PC-9 (cell line): Measurements from ENCODE around the gene PYROXD2. TPM values are rescaled to one million over a fixed set of nuclear protein-coding genes. Genes with fewer than 3 reads are reported as not detected.

Experiments used
- BruUV-seq: library from RNA; stranded (reverse); fragments of 400-500 nt; replicated peaks from 2 replicates; lab custom pipeline; 2021; lab: Mats Ljungman, UMichigan
- CTCF ChIA-PET: fragments of 300-600 bp; sonication (Branson Sonifier 250); formaldehyde crosslinking; loops from one replicate; lab custom pipeline; 2022; ENCODE audit warnings: antibody characterized with exemption; lab: Charles Lee
- POLR2A ChIA-PET: fragments of 300-600 bp; sonication (Branson Sonifier 250); formaldehyde crosslinking; loops from one replicate; lab custom pipeline; 2022; ENCODE audit warnings: antibody characterized with exemption; ENCODE audit not compliant: unreplicated experiment; lab: Charles Lee
- DNase-seq, 2 experiments: peaks; one replicate each; pipeline versions ENCODE4 v3.0.0 to v3.0.0-alpha.2; 2015 to 2022; ENCODE audit warnings: mixed read lengths in 1 of 2
- H2AFZ ChIP-seq: fragments of 200-600 bp; sonication (generic); 2 replicates; pipeline ENCODE4 v1.8.1; 2017; ENCODE audit warnings: antibody characterized with exemption
- H3F3A ChIP-seq: fragments of 200-600 bp; sonication (generic); 2 replicates; pipeline ENCODE4 v1.8.1; 2017; ENCODE audit warnings: antibody characterized with exemption, mild to moderate bottlenecking, low read depth; ENCODE audit not compliant: insufficient read depth
- H3K27ac ChIP-seq: fragments of 200-600 bp; sonication (generic); 2 replicates; pipeline ENCODE4 v1.6.1; 2016; ENCODE audit warnings: mixed run types
- H3K27me3 ChIP-seq: fragments of 200-600 bp; sonication (generic); 2 replicates; pipeline ENCODE4 v1.6.1; 2016; ENCODE audit warnings: low read depth, mixed run types; ENCODE audit not compliant: insufficient read depth
- H3K36me3 ChIP-seq: fragments of 200-600 bp; sonication (generic); 2 replicates; pipeline ENCODE4 v1.6.1; 2016; ENCODE audit warnings: low read depth, mixed run types
- H3K4me1 ChIP-seq: fragments of 200-600 bp; sonication (generic); replicated peaks from 2 replicates; pipeline ENCODE4 v1.6.1; 2016; ENCODE audit warnings: mixed run types; ENCODE audit not compliant: insufficient read depth
- H3K4me2 ChIP-seq: fragments of 200-600 bp; sonication (generic); 2 replicates; pipeline ENCODE4 v1.6.1; 2017; ENCODE audit warnings: mixed run types
- H3K4me3 ChIP-seq: fragments of 200-600 bp; sonication (generic); 2 replicates; pipeline ENCODE4 v1.6.1; 2016; ENCODE audit warnings: mixed run types
- H3K79me2 ChIP-seq: fragments of 200-600 bp; sonication (generic); 2 replicates; pipeline ENCODE4 v1.6.1; 2017; ENCODE audit warnings: low read depth, mixed run types
- H3K9me2 ChIP-seq: fragments of 200-600 bp; sonication (generic); 2 replicates; pipeline ENCODE4 v1.8.1; 2017; ENCODE audit warnings: mild to moderate bottlenecking; ENCODE audit not compliant: insufficient read depth
- H3K9me3 ChIP-seq: fragments of 200-600 bp; sonication (generic); 2 replicates; pipeline ENCODE4 v1.8.1; 2016; ENCODE audit warnings: low read depth; ENCODE audit not compliant: insufficient read depth
- H4K20me1 ChIP-seq: fragments of 200-600 bp; sonication (generic); 2 replicates; pipeline ENCODE4 v1.8.1; 2017; ENCODE audit not compliant: insufficient read depth
- CTCF ChIP-seq: fragments of 200-600 bp; sonication (generic); conservative IDR thresholded peaks from 2 replicates; pipeline ENCODE4 v1.6.1; 2017; ENCODE audit warnings: mixed run types, antibody characterized with exemption, mild to moderate bottlenecking, moderate library complexity
- EZH2 ChIP-seq: fragments of 200-600 bp; sonication (generic); IDR thresholded peaks from 2 replicates; pipeline ENCODE4 v1.8.0; 2017; ENCODE audit warnings: antibody characterized with exemption, low read depth
- intact Hi-C: fragments of 100-400 bp; cut with micrococcal nuclease; formaldehyde crosslinking; loops from one replicate; pipeline ENCODE4 v1.10.0; 2022; ENCODE audit not compliant: unreplicated experiment
- total RNA-seq: library from RNA; stranded (reverse); gene quantifications from 2 replicates; pipeline ENCODE4 v1.2.3, GENCODE V29; 2021

The PYROXD2 gene
- total RNA-seq, 1 experiment from 2014 or later, result 28.0 TPM

DNA sequence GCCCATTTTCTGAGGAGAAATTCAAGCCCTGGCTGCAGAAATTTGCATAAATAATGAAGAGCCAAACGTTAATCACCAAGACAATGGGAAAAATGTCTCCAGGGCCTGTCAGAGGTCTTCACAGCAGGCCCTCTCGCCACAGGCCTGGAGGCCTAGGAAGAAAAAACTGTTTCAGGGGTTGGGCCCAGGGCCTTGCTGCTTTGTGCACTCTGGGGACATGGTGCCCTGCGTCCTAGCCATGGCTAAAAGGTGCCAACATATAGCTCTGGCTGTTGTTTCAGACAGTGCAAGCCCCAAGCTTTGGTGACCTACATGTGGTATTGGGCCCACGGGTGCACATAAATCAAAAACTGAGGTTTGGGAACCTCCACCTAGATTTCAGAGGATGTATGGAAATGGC, 23.7 kb upstream of the PYROXD2 start:
- H3K4me1 ChIP-seq, result peaks cover 8% of the 10 kb centered on the region
- H2AFZ ChIP-seq, result no peak overlapping the region
- TF ChIP-seq CTCF (no peak), EZH2 (no peak)
- no peak overlapping the region for H3K4me3 ChIP-seq
- intact Hi-C loops, result no loop called here
- no peaks in the 10 kb centered on the region for H3K9me2 ChIP-seq
- H3K27ac ChIP-seq, result no peak overlapping the region
- no TSS peak for BruUV-seq
- H3K36me3 ChIP-seq, result peaks cover 8% of the 10 kb centered on the region; the same call in 1 of the 2 replicates
- H3K9me3 ChIP-seq, result no peaks in the 10 kb centered on the region
- no peak for DNase-seq
- H3F3A ChIP-seq, result peaks cover 4% of the 10 kb centered on the region; the same call in 1 of the 2 replicates
- H3K79me2 ChIP-seq, result no peaks in the 10 kb centered on the region
- H4K20me1 ChIP-seq, result no peaks in the 10 kb centered on the region
- H3K27me3 ChIP-seq, result no peaks in the 10 kb centered on the region
- ChIA-PET CTCF (no interaction called here), POLR2A (no interaction called here)
- no peak overlapping the region for H3K4me2 ChIP-seq

DNA sequence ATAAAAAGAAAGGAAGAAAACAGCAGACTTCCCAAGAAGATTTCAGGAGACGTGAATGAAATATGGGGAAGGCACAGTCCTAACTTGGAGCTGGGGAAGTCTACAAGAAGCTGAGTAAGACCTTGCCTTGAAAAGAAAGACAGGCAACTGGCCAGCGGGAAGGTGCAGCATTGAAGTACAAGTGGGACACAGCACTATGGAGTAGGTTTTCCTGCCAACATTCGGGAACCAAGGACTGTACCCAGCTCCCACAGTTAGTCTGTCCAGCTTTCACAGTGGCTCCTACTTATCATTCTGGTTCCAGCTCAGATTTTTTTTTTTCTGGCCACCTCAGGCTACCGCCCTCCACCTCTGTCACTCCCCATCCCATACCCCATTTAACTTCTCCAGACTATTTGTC, 21.7 kb upstream of the PYROXD2 start:
- ChIA-PET POLR2A (no interaction called here), CTCF (no interaction called here)
- H3K27ac ChIP-seq, result no peak overlapping the region
- intact Hi-C loops, result no loop called here
- H3K9me2 ChIP-seq, result no peaks in the 10 kb centered on the region
- TF ChIP-seq EZH2, result no peak
- TF ChIP-seq CTCF, result no peak
- H3K79me2 ChIP-seq, result no peaks in the 10 kb centered on the region
- H3K9me3 ChIP-seq, result no peaks in the 10 kb centered on the region
- BruUV-seq, result no TSS peak
- H3K36me3 ChIP-seq, result 0 out of 2 replicates have a peak, but pooled peaks cover 4% of the 10 kb centered on the region
- no peak for DNase-seq
- peaks cover 4% of the 10 kb centered on the region; the same call in 1 of the 2 replicates for H3F3A ChIP-seq
- peaks cover 8% of the 10 kb centered on the region for H3K4me1 ChIP-seq
- H3K27me3 ChIP-seq, result no peaks in the 10 kb centered on the region
- no peaks in the 10 kb centered on the region for H4K20me1 ChIP-seq
- no peak overlapping the region for H2AFZ ChIP-seq
- no peak overlapping the region for H3K4me2 ChIP-seq
- no peak overlapping the region for H3K4me3 ChIP-seq

- Histone ChIP-seq H3K79me2 (no peaks in the 10 kb centered on the region), H4K20me1 (no peaks in the 10 kb centered on the region), H3K4me3 (no peak overlapping the region), H3K27ac (no peak overlapping the region), H3K27me3 (no peaks in the 10 kb centered on the region), H3K9me3 (no peaks in the 10 kb centered on the region), H3K36me3 (no peaks in the 10 kb centered on the region), H3K9me2 (no peaks in the 10 kb centered on the region), H2AFZ (no peak overlapping the region), H3K4me1 (peaks cover 8% of the 10 kb centered on the region), H3K4me2 (no peak overlapping the region), H3F3A (peaks cover 4% of the 10 kb centered on the region; the same call in 1 of the 2 replicates)
- no peak for TF ChIP-seq EZH2
- no peak for TF ChIP-seq CTCF
- intact Hi-C loops, result no loop called here
- ChIA-PET POLR2A (no interaction called here), CTCF (no interaction called here)
- BruUV-seq, result no TSS peak
- no peak for DNase-seq
Observed at GRCh38 chr10:98435178-98435577, 20.2 kb upstream of the PYROXD2 start.
